ENCODE data around the gene NUP214. TPM values are rescaled to one million over a fixed set of nuclear protein-coding genes. Genes with fewer than 3 reads are reported as not detected.

The NUP214 gene
- total RNA-seq, 2 donors from 2014 or later, result 44.3 to 55.0 TPM

DNA sequence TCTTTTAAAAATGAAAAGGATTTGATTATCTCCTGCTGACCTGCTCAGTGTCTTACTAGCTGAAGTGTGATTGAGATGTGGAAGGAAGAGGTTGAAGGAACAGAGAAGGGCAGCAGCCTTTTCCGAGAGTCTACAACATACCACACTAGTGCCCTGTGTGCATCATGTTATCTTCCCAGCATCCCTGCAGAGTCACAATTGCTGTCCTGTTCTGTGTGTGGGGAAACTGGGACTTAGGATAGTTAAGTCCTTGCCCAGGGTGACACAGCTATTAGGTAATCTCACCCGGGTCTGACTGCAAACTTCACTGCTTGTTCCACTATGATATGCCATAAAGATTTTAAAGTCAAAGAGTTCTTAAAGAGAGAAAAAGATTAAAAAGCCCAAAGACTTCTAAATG is 95.1 kb downstream of the NUP214 start:
- DNase-seq (ENCODE audit: low spot score) (no peak), ATAC-seq (ENCODE audit: insufficient number of reproducible peaks, low FRiP score, low read depth) (no peak)
- H3K36me3 ChIP-seq, result peaks cover 16% of the 10 kb centered on the region
- H3K4me1 ChIP-seq (ENCODE audit: control insufficient read depth in 1 of 2, low read depth in 2 of 2), result peaks cover 3 to 13% of the 10 kb centered on the region in 2 donors
- no peaks in the 10 kb centered on the region for H3K9me3 ChIP-seq
- TF ChIP-seq, protein P1, sequence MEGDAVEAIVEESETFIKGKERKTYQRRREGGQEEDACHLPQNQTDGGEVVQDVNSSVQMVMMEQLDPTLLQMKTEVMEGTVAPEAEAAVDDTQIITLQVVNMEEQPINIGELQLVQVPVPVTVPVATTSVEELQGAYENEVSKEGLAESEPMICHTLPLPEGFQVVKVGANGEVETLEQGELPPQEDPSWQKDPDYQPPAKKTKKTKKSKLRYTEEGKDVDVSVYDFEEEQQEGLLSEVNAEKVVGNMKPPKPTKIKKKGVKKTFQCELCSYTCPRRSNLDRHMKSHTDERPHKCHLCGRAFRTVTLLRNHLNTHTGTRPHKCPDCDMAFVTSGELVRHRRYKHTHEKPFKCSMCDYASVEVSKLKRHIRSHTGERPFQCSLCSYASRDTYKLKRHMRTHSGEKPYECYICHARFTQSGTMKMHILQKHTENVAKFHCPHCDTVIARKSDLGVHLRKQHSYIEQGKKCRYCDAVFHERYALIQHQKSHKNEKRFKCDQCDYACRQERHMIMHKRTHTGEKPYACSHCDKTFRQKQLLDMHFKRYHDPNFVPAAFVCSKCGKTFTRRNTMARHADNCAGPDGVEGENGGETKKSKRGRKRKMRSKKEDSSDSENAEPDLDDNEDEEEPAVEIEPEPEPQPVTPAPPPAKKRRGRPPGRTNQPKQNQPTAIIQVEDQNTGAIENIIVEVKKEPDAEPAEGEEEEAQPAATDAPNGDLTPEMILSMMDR (IDR thresholded peaks at IDR 0.05), result no peak
- H3K4me3 ChIP-seq, result no peak overlapping the region
- H3K27me3 ChIP-seq (replicated peaks; ENCODE audit: insufficient read depth), result no peaks in the 10 kb centered on the region
- no peak overlapping the region for H3K27ac ChIP-seq

DNA sequence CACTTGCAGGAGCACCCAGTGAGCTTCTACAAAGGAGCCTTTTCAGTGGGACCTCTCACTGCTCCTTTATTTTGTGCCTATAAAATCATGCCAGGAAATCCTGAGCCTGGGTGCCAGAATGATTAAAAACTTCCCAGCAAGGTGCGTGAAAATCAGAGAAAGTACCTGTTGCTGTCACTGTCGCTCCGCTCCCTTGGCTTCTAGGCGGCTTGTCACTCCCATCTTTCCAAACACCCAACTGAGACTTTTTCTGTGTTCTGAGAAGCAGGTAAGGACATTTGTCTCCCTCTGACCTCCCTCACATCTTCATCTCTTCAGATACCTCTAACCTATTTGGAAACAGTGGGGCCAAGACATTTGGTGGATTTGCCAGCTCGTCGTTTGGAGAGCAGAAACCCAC is 97.1 kb downstream of the NUP214 start:
- Histone ChIP-seq H3K27me3 (replicated peaks; ENCODE audit: insufficient read depth) (no peaks in the 10 kb centered on the region), H3K36me3 (peaks cover 10% of the 10 kb centered on the region), H3K4me1 (ENCODE audit: control insufficient read depth in 1 of 2, low read depth in 2 of 2) (peaks cover 0 to 9% of the 10 kb centered on the region in 2 donors), H3K27ac (no peak overlapping the region), H3K4me3 (no peak overlapping the region), H3K9me3 (no peaks in the 10 kb centered on the region)
- ATAC-seq (ENCODE audit: insufficient number of reproducible peaks, low FRiP score, low read depth) (no peak), DNase-seq (ENCODE audit: low spot score) (no peak)
- TF ChIP-seq, protein P1 (IDR thresholded peaks at IDR 0.05), result no peak

DNA sequence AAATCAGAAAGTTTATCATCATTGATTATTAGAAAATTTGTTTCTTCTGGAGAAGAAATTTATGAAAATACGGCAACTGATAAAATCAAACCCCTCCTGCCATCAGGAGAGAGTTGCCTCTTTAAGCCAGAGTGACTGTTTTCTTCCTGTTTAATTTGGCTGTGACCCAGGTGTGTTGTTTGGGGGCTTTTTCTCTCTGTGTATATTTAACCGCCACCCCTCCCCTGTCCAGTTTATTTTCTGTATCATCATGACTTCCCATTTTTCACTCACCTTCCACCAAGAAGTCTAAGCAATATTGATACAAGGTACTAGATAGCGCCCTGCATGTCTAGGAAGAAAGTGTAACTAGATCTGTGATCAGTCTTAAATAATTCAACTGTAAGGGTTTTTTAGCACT is 100.8 kb downstream of the NUP214 start:
- peaks cover 12% of the 10 kb centered on the region for H3K36me3 ChIP-seq
- H3K4me1 ChIP-seq (ENCODE audit: control insufficient read depth in 1 of 2, low read depth in 2 of 2), result peaks cover 0 to 7% of the 10 kb centered on the region in 2 donors

DNA sequence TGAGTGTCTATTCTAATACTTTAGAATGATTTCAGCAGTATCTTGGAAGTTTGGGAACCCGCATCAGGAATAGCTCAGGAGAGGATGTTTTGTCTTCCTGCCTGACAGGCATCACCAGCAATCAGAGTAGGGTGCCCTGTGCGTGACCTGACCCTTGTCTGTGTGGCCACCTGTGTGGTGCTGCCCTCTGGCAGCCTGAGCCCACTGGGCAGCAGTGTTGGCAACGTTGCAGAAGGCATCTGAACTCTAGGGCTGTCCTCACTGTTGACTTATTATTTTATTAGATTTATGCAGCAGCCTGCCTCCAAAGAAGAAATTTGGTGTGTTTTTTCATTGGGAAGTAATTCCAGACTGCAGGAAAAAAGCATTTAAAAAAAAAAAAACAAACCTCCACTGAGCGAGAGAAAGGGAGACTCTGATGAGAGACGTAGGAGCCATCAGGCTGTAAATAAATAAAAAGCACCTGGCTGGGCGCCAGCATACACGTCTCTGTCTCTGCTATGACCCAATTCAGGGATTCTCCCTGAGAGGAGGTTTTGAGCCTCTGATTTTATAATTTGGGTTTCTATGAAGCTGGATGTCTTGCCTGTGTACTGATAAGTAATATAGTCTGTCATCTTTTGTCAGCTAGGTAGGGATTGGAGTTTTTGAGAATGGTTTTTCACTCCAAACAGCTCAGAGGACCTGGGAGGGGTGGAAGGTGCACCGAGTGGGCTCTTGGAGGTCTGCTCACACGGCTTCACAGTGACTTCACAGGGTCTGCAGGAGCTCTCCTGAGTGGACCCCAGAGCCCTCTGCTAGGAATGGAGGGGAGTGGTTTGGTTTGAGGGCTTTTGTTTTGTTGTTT is 101.9 kb downstream of the NUP214 start:
- no peaks in the 10 kb centered on the region for H3K9me3 ChIP-seq
- no peak for ATAC-seq (ENCODE audit: insufficient number of reproducible peaks, low FRiP score, low read depth)
- TF ChIP-seq, protein P1 (IDR thresholded peaks at IDR 0.05), result no peak
- no peak overlapping the region for H3K27ac ChIP-seq
- DNase-seq (ENCODE audit: low spot score), result no peak
- H3K4me3 ChIP-seq, result peak overlapping the region; percentile 62
- peaks cover 22% of the 10 kb centered on the region for H3K36me3 ChIP-seq
- no peaks in the 10 kb centered on the region for H3K27me3 ChIP-seq (replicated peaks; ENCODE audit: insufficient read depth)
- peaks cover 0 to 7% of the 10 kb centered on the region in 2 donors for H3K4me1 ChIP-seq (ENCODE audit: control insufficient read depth in 1 of 2, low read depth in 2 of 2)

More for the DNA sequence above, 100.8 kb downstream of the NUP214 start:
- no peaks in the 10 kb centered on the region for H3K27me3 ChIP-seq (replicated peaks; ENCODE audit: insufficient read depth)
- no peak overlapping the region for H3K4me3 ChIP-seq
- DNase-seq (ENCODE audit: low spot score), result no peak
- ATAC-seq (ENCODE audit: insufficient number of reproducible peaks, low FRiP score, low read depth), result no peak
- H3K9me3 ChIP-seq, result no peaks in the 10 kb centered on the region
- H3K27ac ChIP-seq, result no peak overlapping the region
- TF ChIP-seq, protein P1 (IDR thresholded peaks at IDR 0.05), result no peak

DNA sequence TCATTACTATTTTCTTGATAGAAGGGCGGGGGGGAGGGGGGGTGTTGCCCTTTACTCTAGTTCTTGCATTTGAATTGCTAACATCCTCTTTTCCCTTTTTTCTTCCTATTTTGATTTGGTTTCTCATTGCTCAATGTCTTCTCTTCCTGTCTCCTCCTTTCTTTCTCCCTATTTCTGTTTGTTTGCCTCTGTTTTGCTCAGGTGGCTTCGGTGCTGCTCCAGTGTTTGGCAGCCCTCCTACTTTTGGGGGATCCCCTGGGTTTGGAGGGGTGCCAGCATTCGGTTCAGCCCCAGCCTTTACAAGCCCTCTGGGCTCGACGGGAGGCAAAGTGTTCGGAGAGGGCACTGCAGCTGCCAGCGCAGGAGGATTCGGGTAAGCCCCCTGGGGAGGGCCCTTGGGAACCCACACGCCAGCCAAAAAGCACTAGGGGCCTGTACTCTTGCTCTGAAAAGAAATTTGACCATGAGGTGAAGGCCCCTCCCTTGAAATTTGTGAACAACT is 102.6 kb downstream of the NUP214 start:
- TF ChIP-seq, protein P1 (IDR thresholded peaks at IDR 0.05), result no peak
- no peaks in the 10 kb centered on the region for H3K9me3 ChIP-seq
- H3K27ac ChIP-seq, result no peak overlapping the region
- no peak for DNase-seq (ENCODE audit: low spot score)
- H3K27me3 ChIP-seq (replicated peaks; ENCODE audit: insufficient read depth), result no peaks in the 10 kb centered on the region
- H3K36me3 ChIP-seq, result peaks cover 26% of the 10 kb centered on the region
- ATAC-seq (ENCODE audit: insufficient number of reproducible peaks, low FRiP score, low read depth), result no peak
- peaks cover 0 to 7% of the 10 kb centered on the region in 2 donors for H3K4me1 ChIP-seq (ENCODE audit: control insufficient read depth in 1 of 2, low read depth in 2 of 2)
- peak overlapping the region; percentile 62 for H3K4me3 ChIP-seq

Measured in thoracic aorta (tissue), 2 donors.